ENCODE data around the gene PARVA.

GRCh38 chr11:12496181-12497025 is 119.0 kb downstream of the PARVA start:
- TF ChIP-seq POLR2A (IDR thresholded peaks at IDR 0.05; ENCODE audit: low read depth, low read length) (no peak), POLR2AphosphoS5 (IDR thresholded peaks at IDR 0.05; ENCODE audit: low read depth, low read length) (no peak), SPI1 (IDR thresholded peaks at IDR 0.05; ENCODE audit: low read depth, low read length) (no peak), PAX5 (IDR thresholded peaks at IDR 0.05; ENCODE audit: insufficient read depth, low read length, severe bottlenecking) (no peak), POU2F2 (IDR thresholded peaks at IDR 0.05; ENCODE audit: low read depth, low read length) (no peak), TAF1 (IDR thresholded peaks at IDR 0.05; ENCODE audit: low read depth, low read length) (no peak)

Measured in GM12891 (cell line).